EH (cell line): ENCODE results near the gene SLC41A3.
"Not testable (repeated sequence)": the region's sequence is repeated elsewhere in the genome, so short reads cannot be mapped to it uniquely, and the experiment has no call there.

Source experiments
- DNase-seq: peaks from one replicate; pipeline ENCODE4 v3.0.0-alpha.2; 2015; ENCODE audit warnings: low read depth

SLC41A3 gene

GRCh38 chr3:126002189-126002588 lies 81.7 kb downstream of the SLC41A3 start:
- no peak for DNase-seq

GRCh38 chr3:125996751-125997150 lies 87.2 kb downstream of the SLC41A3 start:
- not testable (repeated sequence) for DNase-seq

GRCh38 chr3:125990253-125990970 lies 93.5 kb downstream of the SLC41A3 start:
- peak; percentile 89 for DNase-seq

- DNase-seq = not testable (repeated sequence)
These were observed 99.0 kb downstream of the SLC41A3 start for GRCh38 chr3:125984951-125985350.

- DNase-seq = not testable (repeated sequence)
These were observed 106.8 kb downstream of the SLC41A3 start for GRCh38 chr3:125977104-125977503.

GRCh38 chr3:125976003-125976390 lies 107.9 kb downstream of the SLC41A3 start:
- not testable (repeated sequence) for DNase-seq

GRCh38 chr3:125975245-125976002 lies 108.5 kb downstream of the SLC41A3 start:
- DNase-seq = not testable (repeated sequence)

GRCh38 chr3:125971997-125972944 lies 111.7 kb downstream of the SLC41A3 start:
- DNase-seq = peak; percentile 57

GRCh38 chr3:125968701-125969592 lies 115.0 kb downstream of the SLC41A3 start, which contains the start of gene ROPN1B:
TSS of gene ROPN1B (plus strand) at chr3:125969178. CDS start at chr3:125972055, 2,877 bp downstream.
- DNase-seq = not testable (repeated sequence)

GRCh38 chr3:125968121-125968520 lies 115.8 kb downstream of the SLC41A3 start:
- not testable (repeated sequence) for DNase-seq

- DNase-seq = no peak
These were observed 116.8 kb downstream of the SLC41A3 start for GRCh38 chr3:125967156-125967555.

GRCh38 chr3:125965505-125965904 lies 118.4 kb downstream of the SLC41A3 start:
- no peak for DNase-seq

GRCh38 chr3:125963834-125964233 lies 120.1 kb downstream of the SLC41A3 start:
- peak; percentile 6 for DNase-seq

- DNase-seq = no peak
These were observed 122.7 kb downstream of the SLC41A3 start for GRCh38 chr3:125961289-125961589.

GRCh38 chr3:125960456-125961288 lies 123.3 kb downstream of the SLC41A3 start:
- no peak for DNase-seq

- no peak for DNase-seq
These were observed 123.9 kb downstream of the SLC41A3 start for GRCh38 chr3:125960066-125960424.

GRCh38 chr3:125959317-125960065 lies 124.4 kb downstream of the SLC41A3 start:
- DNase-seq = no peak

GRCh38 chr3:125958511-125959316 lies 125.2 kb downstream of the SLC41A3 start:
- DNase-seq = no peak
